Heart left ventricle (tissue), 16 donors: ENCODE results near the gene ABL2. TPM values are rescaled to one million over a fixed set of nuclear protein-coding genes. Genes with fewer than 3 reads are reported as not detected.
"Not testable (repeated sequence)": the region's sequence is repeated elsewhere in the genome, so short reads cannot be mapped to it uniquely, and the experiment has no call there.

Experiments used
- ATAC-seq, 4 donors: fragments of 200-7000 bp; cut with Tn5 transposase; one replicate each; pipeline ENCODE4 v1.9.1; 2020 to 2022; ENCODE audit warnings: moderate library complexity in 4 of 4, mild to moderate bottlenecking in 3 of 4, moderate number of reproducible peaks in 1 of 4
- DNase-seq, 5 donors: peaks; one replicate each; pipeline ENCODE4 v3.0.0-alpha.2; 2020
- H3K27ac ChIP-seq, 12 donors: fragments of 200-600 bp; sonication (generic) in 4 of 12; one replicate each; pipeline versions ENCODE4 v1.5.0 to v1.8.0; 2016 to 2022; ENCODE audit warnings: mild to moderate bottlenecking in 2 of 12
- H3K27me3 ChIP-seq, 9 donors: fragments of 200-600 bp; sonication (generic) in 2 of 9; one replicate each; pipeline versions ENCODE4 v1.5.1 to v1.8.0; 2016 to 2022; ENCODE audit warnings: mild to moderate bottlenecking in 3 of 9
- H3K36me3 ChIP-seq, 9 donors: fragments of 200-600 bp; sonication (generic) in 2 of 9; one replicate each; pipeline versions ENCODE4 v1.5.0 to v1.8.0; 2018 to 2022; ENCODE audit warnings: mild to moderate bottlenecking in 2 of 9
- H3K4me1 ChIP-seq, 12 donors: fragments of 200-600 bp; sonication (generic) in 4 of 12; one replicate each; pipeline versions ENCODE4 v1.5.0 to v1.8.0; 2016 to 2022; ENCODE audit warnings: mild to moderate bottlenecking in 3 of 12
- H3K4me3 ChIP-seq, 12 donors: fragments of 200-600 bp; sonication (generic) in 4 of 12; one replicate each; pipeline versions ENCODE4 v1.5.0 to v1.8.0; 2017 to 2022; ENCODE audit warnings: mild to moderate bottlenecking in 9 of 12, moderate library complexity in 4 of 12
- H3K9me3 ChIP-seq, 12 donors: fragments of 200-600 bp; sonication (generic) in 4 of 12; one replicate each; pipeline versions ENCODE4 v1.5.0 to v1.8.0; 2016 to 2022; ENCODE audit warnings: mild to moderate bottlenecking in 1 of 12
- CTCF ChIP-seq, 12 donors: fragments of 200-600 bp; sonication (generic) in 4 of 12; IDR thresholded peaks; one replicate each; pipeline versions ENCODE4 v1.5.0 to v1.8.0; 2018 to 2022; ENCODE audit warnings: antibody characterized with exemption in 12 of 12, mild to moderate bottlenecking in 5 of 12
- POLR2A ChIP-seq, 2 donors: fragments of 450-650 bp; IDR thresholded peaks; one replicate each; pipeline ENCODE4 v1.6.1; 2017; ENCODE audit warnings: antibody characterized with exemption in 2 of 2, mild to moderate bottlenecking in 2 of 2, moderate library complexity in 2 of 2
- WGBS, 4 donors: extraction: QIAGEN DNeasy Blood & Tissue Kit in 2 of 4; methylation state at CpG; one replicate each; pipeline versions ENCODE4 v1.1.5 to v1.1.7; 2013 to 2018; 5-methylcytosine and 5-hydroxymethylcytosine counted together
- intact Hi-C, 10 donors: fragments of 100-400 bp; cut with DNase I; formaldehyde crosslinking; loops; one replicate each; pipeline versions ENCODE4 v1.11.1 to v1.14.2; 2022
- polyA plus RNA-seq, 2 donors: library from polyadenylated mRNA; stranded (reverse); fragments of 200-250 nt; gene quantifications; one replicate each; pipeline ENCODE4 v1.2.3, GENCODE V29; 2013
- total RNA-seq, 9 donors: library from RNA; depleted of rRNA in 2 of 9; stranded (reverse); fragments of >200 nt in 2 of 9; fragmentation: NEBNext Ultra II Directional in 3 of 9; extraction: Animal tissue kit (Norgen Biotek cat#: 25700) in 3 of 9; gene quantifications; one replicate each; pipeline versions ENCODE4 v1.1.0 to v1.2.4, GENCODE V29; 2016 to 2023
- donor health status: ischemic (EF 13 %, LVEDD 7.1; RV severe dilation, severe dysfunction).
- donor health status: healthy with polysubstance abuse.
- donor health status: DM: no; HTN: yes; CAD: no.
- donor health status: DM: no; HTN: no; CAD: no.
- donor health status: ischemic (EF 25% LVEDD 6.9; RV normal size, moderate dysfunction).
- donor health status: ischemic (EF 25% LVEDD 5.7; RV mildly dilated, moderate dysfunction).
- donor health status: healthy.
- donor health status: DM: yes; HTN: yes; CAD: no.
- donor health status: ischemic (EF 35%, LVEDD 5.7; RV mildly dilated, moderate dysfunction).
- donor health status: nonischemic (EF 11% LVEDD 7.7; RV severe dilation, severe dysfunction).
- donor health status: DM: yes; HTN: yes; CAD: no.
- donor health status: PGD.
- donor health status: ischemic (EF 29% LVEDD 5.4; RV normal size, mild dysfunction).
- donor health status: nonischemic (EF 23%, LVEDD 6.1; RV moderate dilation, normal function).

The ABL2 gene
- total and polyA plus RNA-seq, 11 donors = 2.5 to 22.0 (median 10.2) TPM

- intact Hi-C loops = loop anchor here in 8 of 10 donors (2.0 to 10.0 kb wide), 4 partner anchors 112 to 120 kb away; partner anchors contain the start of gene AXDND1 (in 6 of the 8)
- no peaks in the 10 kb centered on the region for H3K36me3 ChIP-seq
- H3K27me3 ChIP-seq = no peaks in the 10 kb centered on the region
- 81 to 94% (median 89%) methylated on average over 4 of the region's 4 CpGs for WGBS, 4 donors
- no peaks in the 10 kb centered on the region for H3K4me1 ChIP-seq
- H3K4me3 ChIP-seq = no peak overlapping the region
- ATAC-seq = no peak
- no peaks in the 10 kb centered on the region for H3K9me3 ChIP-seq
- no peak for DNase-seq
- no peak overlapping the region for H3K27ac ChIP-seq
- TF ChIP-seq CTCF (IDR thresholded peaks at IDR 0.05) (no peak), POLR2A (IDR thresholded peaks at IDR 0.05) (no peak)
Observed at GRCh38 chr1:179252606-179253005, 23.1 kb upstream of the ABL2 start.

- TF ChIP-seq CTCF (IDR thresholded peaks at IDR 0.05) (peak in 10 of 12 donors; percentile 17 to 52 (median 38)), POLR2A (IDR thresholded peaks at IDR 0.05) (no peak)
- no peaks in the 10 kb centered on the region for H3K36me3 ChIP-seq
- H3K4me3 ChIP-seq = no peak overlapping the region
- H3K27me3 ChIP-seq = no peaks in the 10 kb centered on the region
- ATAC-seq (peak in 3 of 4 donors; percentile 49 to 59 (median 56)), DNase-seq (no peak)
- no peak overlapping the region for H3K27ac ChIP-seq
- H3K9me3 ChIP-seq = no peaks in the 10 kb centered on the region
- intact Hi-C loops = loop anchor here (2.0 to 10.0 kb wide), 5 partner anchors 113 to 121 kb away; partner anchors contain the start of gene AXDND1 (in 6 of the 10)
- H3K4me1 ChIP-seq = no peaks in the 10 kb centered on the region
- 31 to 82% (median 58%) methylated on average over 1 of the region's 1 CpG for WGBS, 4 donors
Observed at GRCh38 chr1:179251675-179252074, 22.2 kb upstream of the ABL2 start.

GRCh38 chr1:179247923-179248322 lies 18.4 kb upstream of the ABL2 start:
- Histone ChIP-seq H3K36me3 (no peaks in the 10 kb centered on the region), H3K27ac (no peak overlapping the region), H3K9me3 (no peaks in the 10 kb centered on the region), H3K4me1 (no peaks in the 10 kb centered on the region), H3K4me3 (no peak overlapping the region), H3K27me3 (no peaks in the 10 kb centered on the region)
- TF ChIP-seq CTCF (IDR thresholded peaks at IDR 0.05) (no peak), POLR2A (IDR thresholded peaks at IDR 0.05) (no peak)
- ATAC-seq (no peak), DNase-seq (no peak)
- 87 to 95% (median 91%) methylated on average over 9 of the region's 9 CpGs for WGBS, 4 donors
- intact Hi-C loops = no loop called here

GRCh38 chr1:179245426-179245825 lies 15.9 kb upstream of the ABL2 start:
- H3K27ac ChIP-seq, H3K9me3 ChIP-seq, H3K27me3 ChIP-seq, DNase-seq, H3K4me1 ChIP-seq, H3K36me3 ChIP-seq, ATAC-seq, H3K4me3 ChIP-seq, intact Hi-C loops: not testable (repeated sequence)
- WGBS, 4 donors = 86 to 96% (median 86%) methylated on average over 2 of the region's 2 CpGs

GRCh38 chr1:179241530-179242097 lies 12.1 kb upstream of the ABL2 start:
- ATAC-seq (no peak), DNase-seq (no peak)
- no peaks in the 10 kb centered on the region for H3K9me3 ChIP-seq
- WGBS, 4 donors = 79 to 88% (median 84%) methylated on average over 5 of the region's 5 CpGs
- no peaks in the 10 kb centered on the region for H3K4me1 ChIP-seq
- no peak overlapping the region for H3K4me3 ChIP-seq
- H3K27me3 ChIP-seq = no peaks in the 10 kb centered on the region
- no peaks in the 10 kb centered on the region for H3K36me3 ChIP-seq
- H3K27ac ChIP-seq = no peak overlapping the region
- TF ChIP-seq POLR2A (IDR thresholded peaks at IDR 0.05) (no peak), CTCF (IDR thresholded peaks at IDR 0.05) (no peak)
- intact Hi-C loops = no loop called here
